ENCODE data around the gene HEPN1.

GRCh38 chr11:124884340-124884739 is 34.7 kb upstream of the HEPN1 start:
- TF ChIP-seq CTCF (IDR thresholded peaks at IDR 0.05; ENCODE audit: low read depth, low read length, poor library complexity, severe bottlenecking) (no peak), EZH2phosphoT487 (IDR thresholded peaks at IDR 0.05; ENCODE audit: borderline replicate concordance, low read length) (no peak)

Data from DOHH2 (cell line).